Tibial nerve (tissue), 4 donors: Measurements from ENCODE around the gene COMMD1. TPM values are rescaled to one million over a fixed set of nuclear protein-coding genes. Genes with fewer than 3 reads are reported as not detected.

Experiments
- DNase-seq, 2 donors: peaks; one replicate each; pipeline ENCODE4 v3.0.0-alpha.2; 2019; ENCODE audit warnings: low spot score in 2 of 2
- H3K27ac ChIP-seq, 4 donors: fragments of 200-600 bp; sonication (generic) in 3 of 4; one replicate each; pipeline ENCODE4 v1.5.1; 2017 to 2019; ENCODE audit warnings: mild to moderate bottlenecking in 1 of 4
- H3K27me3 ChIP-seq, 2 donors: fragments of 200-600 bp; sonication (generic) in 1 of 2; one replicate each; pipeline versions ENCODE4 v1.5.1 to v1.6.0; 2017 to 2019
- H3K36me3 ChIP-seq, 3 donors: fragments of 200-600 bp; sonication (generic); one replicate each; pipeline ENCODE4 v1.5.1; 2018 to 2019
- H3K4me1 ChIP-seq, 4 donors: fragments of 200-600 bp; sonication (generic) in 3 of 4; one replicate each; pipeline ENCODE4 v1.5.1; 2017 to 2019
- H3K4me3 ChIP-seq, 4 donors: fragments of 200-600 bp; sonication (generic) in 3 of 4; one replicate each; pipeline ENCODE4 v1.5.1; 2017 to 2019; ENCODE audit warnings: mild to moderate bottlenecking in 1 of 4, moderate library complexity in 1 of 4
- H3K9me3 ChIP-seq, 4 donors: fragments of 200-600 bp; sonication (generic) in 3 of 4; one replicate each; pipeline ENCODE4 v1.5.1; 2017 to 2019
- CTCF ChIP-seq, 5 experiments: fragments of 200-600 bp in 3 of 5; fragments of 450-650 bp in 2 of 5; sonication (generic) in 3 of 5; IDR thresholded peaks; one replicate each; pipeline ENCODE4 v1.5.1; 2016 to 2019; ENCODE audit warnings: antibody characterized with exemption in 5 of 5, mild to moderate bottlenecking in 3 of 5, moderate library complexity in 2 of 5
- EP300 ChIP-seq, 2 donors: sonication (generic); formaldehyde crosslinking; IDR thresholded peaks; one replicate each; pipeline ENCODE4 v1.6.1; 2017; ENCODE audit warnings: antibody characterized with exemption in 2 of 2, mild to moderate bottlenecking in 1 of 2
- POLR2A ChIP-seq, 2 donors: fragments of 450-650 bp; IDR thresholded peaks; one replicate each; pipeline ENCODE4 v1.6.1; 2017; ENCODE audit warnings: antibody characterized with exemption in 2 of 2, mild to moderate bottlenecking in 2 of 2, moderate library complexity in 2 of 2
- WGBS, 2 donors: methylation state at CpG; one replicate each; pipeline ENCODE4 v1.1.5; 2018; 5-methylcytosine and 5-hydroxymethylcytosine counted together
- total RNA-seq, 4 donors: library from RNA; depleted of rRNA; stranded (reverse); fragments of >200 nt; gene quantifications; one replicate each; pipeline ENCODE4 v1.1.0, GENCODE V29; 2016

The COMMD1 gene
- total RNA-seq, 4 donors from 2014 or later: 29.6 to 49.2 (median 43.7) TPM

- TF ChIP-seq POLR2A (IDR thresholded peaks at IDR 0.05) (no peak), EP300 (IDR thresholded peaks at IDR 0.05) (no peak), CTCF (IDR thresholded peaks at IDR 0.05) (no peak)
- DNase-seq: no peak
- Histone ChIP-seq H3K9me3 (no peaks in the 10 kb centered on the region), H3K27me3 (no peaks in the 10 kb centered on the region), H3K4me3 (no peak overlapping the region), H3K27ac (no peak overlapping the region), H3K4me1 (no peaks in the 10 kb centered on the region), H3K36me3 (no peaks in the 10 kb centered on the region)
- 83 to 95% methylated on average over 2 of the region's 2 CpGs for WGBS, 2 donors
Measured at GRCh38 chr2:62091471-62091870, 186.0 kb downstream of the COMMD1 start.

GRCh38 chr2:62099050-62099449 lies 193.6 kb downstream of the COMMD1 start:
- TF ChIP-seq CTCF (IDR thresholded peaks at IDR 0.05) (no peak), POLR2A (IDR thresholded peaks at IDR 0.05) (no peak), EP300 (IDR thresholded peaks at IDR 0.05) (no peak)
- DNase-seq: no peak
- Histone ChIP-seq H3K27me3 (no peaks in the 10 kb centered on the region), H3K36me3 (no peaks in the 10 kb centered on the region), H3K4me3 (no peak overlapping the region), H3K9me3 (no peaks in the 10 kb centered on the region), H3K27ac (no peak overlapping the region), H3K4me1 (no peaks in the 10 kb centered on the region)
- 78 to 86% methylated on average over 4 of the region's 4 CpGs for WGBS, 2 donors

GRCh38 chr2:62099523-62100175 lies 194.2 kb downstream of the COMMD1 start:
- WGBS, 2 donors: 77 to 84% methylated on average over 10 of the region's 10 CpGs
- H3K27ac ChIP-seq: no peak overlapping the region
- TF ChIP-seq CTCF (IDR thresholded peaks at IDR 0.05) (no peak), POLR2A (IDR thresholded peaks at IDR 0.05) (no peak), EP300 (IDR thresholded peaks at IDR 0.05) (no peak)

GRCh38 chr2:62101886-62102285 lies 196.4 kb downstream of the COMMD1 start:
- 98% methylated on average over 2 of the region's 2 CpGs for WGBS, 2 donors
- Histone ChIP-seq H3K36me3 (no peaks in the 10 kb centered on the region), H3K4me1 (no peaks in the 10 kb centered on the region), H3K9me3 (no peaks in the 10 kb centered on the region), H3K27ac (no peak overlapping the region), H3K4me3 (no peak overlapping the region), H3K27me3 (no peaks in the 10 kb centered on the region)
- no peak for DNase-seq
- TF ChIP-seq EP300 (IDR thresholded peaks at IDR 0.05) (no peak), CTCF (IDR thresholded peaks at IDR 0.05) (no peak), POLR2A (IDR thresholded peaks at IDR 0.05) (no peak)

More at GRCh38 chr2:62099523-62100175, 194.2 kb downstream of the COMMD1 start:
- Histone ChIP-seq H3K4me1 (no peaks in the 10 kb centered on the region), H3K9me3 (no peaks in the 10 kb centered on the region), H3K4me3 (no peak overlapping the region), H3K27me3 (no peaks in the 10 kb centered on the region), H3K36me3 (no peaks in the 10 kb centered on the region)
- DNase-seq: no peak

GRCh38 chr2:62102402-62102920 lies 197.0 kb downstream of the COMMD1 start:
- no peaks in the 10 kb centered on the region for H3K36me3 ChIP-seq
- no peaks in the 10 kb centered on the region for H3K27me3 ChIP-seq
- DNase-seq: no peak
- no peaks in the 10 kb centered on the region for H3K4me1 ChIP-seq
- no peak overlapping the region for H3K4me3 ChIP-seq
- WGBS, 2 donors: 96 to 100% methylated on average over 1 of the region's 1 CpG
- H3K27ac ChIP-seq: no peak overlapping the region
- TF ChIP-seq EP300 (IDR thresholded peaks at IDR 0.05) (no peak), POLR2A (IDR thresholded peaks at IDR 0.05) (no peak), CTCF (IDR thresholded peaks at IDR 0.05) (no peak)
- no peaks in the 10 kb centered on the region for H3K9me3 ChIP-seq
